ENCODE results near the gene SYPL1.

DNA sequence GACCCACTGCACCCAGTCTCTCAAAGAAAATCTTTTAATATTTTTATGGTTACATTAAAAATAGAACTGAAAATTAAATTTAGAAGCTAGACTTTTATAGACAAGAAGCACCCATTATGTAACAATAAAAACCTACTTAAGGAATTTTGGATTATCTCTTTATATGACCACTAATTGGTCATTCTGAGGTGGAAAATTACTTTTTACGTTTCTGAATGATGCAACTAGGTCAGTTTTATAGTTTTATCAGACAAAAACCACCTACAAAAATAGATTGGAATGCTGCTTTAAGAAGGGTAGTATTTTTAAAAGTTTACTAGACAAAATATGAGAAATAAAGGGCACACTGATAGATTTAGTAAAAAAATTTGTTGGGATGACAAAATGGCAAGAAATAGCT is 16.5 kb downstream of the SYPL1 start:
- TF ChIP-seq, protein P1, sequence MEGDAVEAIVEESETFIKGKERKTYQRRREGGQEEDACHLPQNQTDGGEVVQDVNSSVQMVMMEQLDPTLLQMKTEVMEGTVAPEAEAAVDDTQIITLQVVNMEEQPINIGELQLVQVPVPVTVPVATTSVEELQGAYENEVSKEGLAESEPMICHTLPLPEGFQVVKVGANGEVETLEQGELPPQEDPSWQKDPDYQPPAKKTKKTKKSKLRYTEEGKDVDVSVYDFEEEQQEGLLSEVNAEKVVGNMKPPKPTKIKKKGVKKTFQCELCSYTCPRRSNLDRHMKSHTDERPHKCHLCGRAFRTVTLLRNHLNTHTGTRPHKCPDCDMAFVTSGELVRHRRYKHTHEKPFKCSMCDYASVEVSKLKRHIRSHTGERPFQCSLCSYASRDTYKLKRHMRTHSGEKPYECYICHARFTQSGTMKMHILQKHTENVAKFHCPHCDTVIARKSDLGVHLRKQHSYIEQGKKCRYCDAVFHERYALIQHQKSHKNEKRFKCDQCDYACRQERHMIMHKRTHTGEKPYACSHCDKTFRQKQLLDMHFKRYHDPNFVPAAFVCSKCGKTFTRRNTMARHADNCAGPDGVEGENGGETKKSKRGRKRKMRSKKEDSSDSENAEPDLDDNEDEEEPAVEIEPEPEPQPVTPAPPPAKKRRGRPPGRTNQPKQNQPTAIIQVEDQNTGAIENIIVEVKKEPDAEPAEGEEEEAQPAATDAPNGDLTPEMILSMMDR (IDR thresholded peaks at IDR 0.05; ENCODE audit: insufficient read depth, low read length) = no peak
- no peak for TF ChIP-seq SPI1 (IDR thresholded peaks at IDR 0.05; ENCODE audit: borderline replicate concordance, low read depth)

Data from HL-60 (cell line).